ENCODE data around the gene PCDH12.

PCDH12 gene

DNA sequence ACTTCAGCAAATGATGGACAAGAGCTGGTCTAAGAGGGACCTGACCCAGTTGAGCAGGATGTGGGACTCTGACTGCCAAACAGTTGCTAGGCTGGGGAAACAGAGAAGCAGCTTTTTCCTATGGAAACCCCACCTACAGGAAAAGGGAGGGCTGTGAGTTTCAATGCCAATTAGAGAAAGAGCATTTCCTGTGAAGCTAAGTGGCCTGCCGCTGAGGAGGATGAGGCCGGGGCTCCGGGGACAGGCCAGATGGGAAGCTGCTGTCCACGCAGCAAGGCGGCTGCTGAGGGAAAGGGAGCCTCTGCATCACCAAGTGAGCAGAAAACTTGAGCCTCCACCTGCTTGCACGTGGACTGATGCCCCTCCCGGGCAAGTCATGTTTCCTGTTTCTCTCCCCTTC lies at the start of gene PCDH12:
Gene PCDH12, minus strand, starts transcription at position 90 of the 400 bp plus-strand sequence. CDS start 351 bp downstream, outside the sequence.
- no peak for DNase-seq (ENCODE audit: low spot score)

DNA sequence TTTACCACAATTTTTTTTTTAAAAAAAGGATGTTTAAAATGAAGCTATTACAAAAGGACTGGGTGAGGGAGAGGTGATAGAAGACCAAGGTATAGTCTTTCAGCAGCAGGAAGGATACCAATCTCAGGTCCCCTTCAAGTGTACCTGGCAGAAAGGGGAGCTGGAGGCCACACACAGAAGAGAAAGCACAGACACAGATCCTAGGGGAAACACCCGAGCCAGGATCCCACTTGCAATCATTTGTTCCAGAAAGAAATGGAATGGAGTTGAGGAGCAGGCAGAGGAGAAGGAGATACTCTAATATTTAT lies 49.2 kb upstream of the PCDH12 start:
- no peak for DNase-seq (ENCODE audit: low spot score)

- no peak for DNase-seq (ENCODE audit: low spot score)
Measured at GRCh38 chr5:142006363-142007236, 48.6 kb upstream of the PCDH12 start.

DNA sequence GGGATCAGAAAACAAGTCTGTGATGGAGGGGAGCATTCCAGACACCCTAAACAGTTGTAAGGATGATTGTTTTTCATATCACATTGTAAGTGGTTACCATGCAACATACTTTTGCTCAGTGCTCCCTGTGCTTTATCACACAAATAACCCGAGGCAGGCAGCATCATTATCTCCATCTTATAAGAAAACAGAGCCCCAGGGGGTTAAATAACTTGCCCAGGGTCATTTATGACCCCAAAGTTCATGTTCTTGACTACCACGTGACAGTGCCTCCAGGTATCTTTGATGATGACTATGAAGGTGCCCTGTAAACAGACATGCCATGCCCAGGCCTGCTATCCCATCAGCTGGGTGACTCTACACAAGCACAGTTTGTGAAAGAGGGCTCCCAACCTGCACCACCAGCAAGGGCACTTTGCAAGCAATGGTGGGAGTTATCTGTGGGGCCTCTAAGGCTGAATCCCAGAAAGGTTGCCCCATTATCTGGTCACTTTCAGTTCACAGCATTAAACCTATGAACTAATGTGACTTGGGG lies 45.3 kb upstream of the PCDH12 start:
- no peak for DNase-seq (ENCODE audit: low spot score)

GRCh38 chr5:142000704-142001484 lies 42.9 kb upstream of the PCDH12 start:
- DNase-seq (ENCODE audit: low spot score): no peak

DNA sequence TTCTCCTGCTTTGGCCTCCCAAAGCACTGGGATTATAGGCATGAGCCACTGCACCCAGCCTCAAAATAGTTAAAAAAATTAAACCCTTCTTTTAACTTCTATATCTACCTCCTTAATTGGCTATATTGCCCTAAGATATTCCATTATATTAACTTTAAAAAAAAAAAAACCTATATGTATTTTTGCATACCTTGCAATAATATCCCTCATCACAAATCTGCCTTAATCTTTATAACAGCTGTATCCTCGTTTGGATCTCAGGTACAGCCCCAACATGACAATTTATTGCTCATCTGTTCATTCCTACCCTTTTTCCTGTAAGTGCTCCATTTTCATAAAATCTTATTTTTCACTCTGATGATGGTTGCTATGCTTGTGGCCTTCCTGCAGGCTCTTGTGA lies 42.2 kb upstream of the PCDH12 start:
- DNase-seq (ENCODE audit: low spot score): no peak

DNA sequence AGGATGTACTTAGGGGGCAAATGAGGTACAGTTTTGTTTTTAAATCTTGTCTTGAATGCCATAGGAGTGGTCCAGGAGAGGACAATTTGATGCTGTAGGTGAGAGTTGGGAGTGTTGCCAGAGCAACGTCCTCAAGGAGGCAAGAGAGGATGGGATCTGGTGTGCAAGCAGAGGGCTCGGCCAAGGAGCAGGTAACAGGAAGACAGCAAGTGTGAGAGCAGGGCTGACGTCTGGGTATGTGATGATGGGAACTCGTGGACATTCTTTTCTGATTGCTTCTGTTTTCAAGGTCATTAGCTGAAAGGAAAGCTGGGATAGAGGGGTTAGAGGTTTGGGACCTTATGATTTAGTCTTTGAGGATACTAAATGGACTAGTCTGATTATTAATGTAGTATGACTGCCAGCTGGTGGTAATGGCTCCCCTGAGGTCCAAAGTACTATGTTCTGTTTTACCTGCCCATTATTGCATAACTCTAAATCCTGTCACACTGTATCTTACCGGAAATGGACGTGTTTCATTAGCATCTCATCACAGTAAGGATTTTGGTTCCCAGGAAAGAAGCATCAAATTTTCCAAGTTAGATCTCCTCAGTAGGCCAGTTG lies 39.5 kb upstream of the PCDH12 start:
- DNase-seq (ENCODE audit: low spot score): no peak

- DNase-seq (ENCODE audit: low spot score): no peak
Measured at GRCh38 chr5:141995656-141996055, 37.7 kb upstream of the PCDH12 start.

DNA sequence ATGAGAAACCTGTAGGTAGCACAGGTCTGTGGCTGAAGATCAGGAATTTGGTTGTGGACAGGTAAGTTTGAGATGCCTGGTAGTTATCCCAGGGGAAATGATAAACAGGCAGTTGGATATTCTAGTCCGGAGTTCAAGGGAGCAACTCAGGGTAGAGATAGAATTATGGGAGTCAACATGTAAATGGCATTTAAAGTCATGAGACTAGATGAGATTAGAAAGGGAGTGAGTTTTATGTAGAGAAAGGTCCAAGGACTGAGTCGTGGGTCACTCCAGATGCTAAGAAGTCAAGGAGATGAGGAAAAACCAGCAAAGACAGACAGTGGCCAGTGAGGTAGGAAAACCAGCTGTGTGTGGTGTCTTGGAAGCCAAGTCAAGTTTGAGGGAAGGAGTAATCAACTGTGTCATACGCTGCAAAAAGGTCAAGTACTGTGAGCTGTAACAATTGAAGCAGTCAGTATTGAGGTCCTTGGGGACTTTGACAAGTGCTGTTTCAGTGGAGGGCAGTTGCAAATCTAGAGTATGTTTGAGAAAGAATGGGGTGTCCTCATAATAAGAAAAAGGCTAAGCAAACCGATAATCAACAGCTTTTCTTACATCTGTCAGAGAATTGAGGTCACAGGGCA lies 36.6 kb upstream of the PCDH12 start:
- no peak for DNase-seq (ENCODE audit: low spot score)

DNA sequence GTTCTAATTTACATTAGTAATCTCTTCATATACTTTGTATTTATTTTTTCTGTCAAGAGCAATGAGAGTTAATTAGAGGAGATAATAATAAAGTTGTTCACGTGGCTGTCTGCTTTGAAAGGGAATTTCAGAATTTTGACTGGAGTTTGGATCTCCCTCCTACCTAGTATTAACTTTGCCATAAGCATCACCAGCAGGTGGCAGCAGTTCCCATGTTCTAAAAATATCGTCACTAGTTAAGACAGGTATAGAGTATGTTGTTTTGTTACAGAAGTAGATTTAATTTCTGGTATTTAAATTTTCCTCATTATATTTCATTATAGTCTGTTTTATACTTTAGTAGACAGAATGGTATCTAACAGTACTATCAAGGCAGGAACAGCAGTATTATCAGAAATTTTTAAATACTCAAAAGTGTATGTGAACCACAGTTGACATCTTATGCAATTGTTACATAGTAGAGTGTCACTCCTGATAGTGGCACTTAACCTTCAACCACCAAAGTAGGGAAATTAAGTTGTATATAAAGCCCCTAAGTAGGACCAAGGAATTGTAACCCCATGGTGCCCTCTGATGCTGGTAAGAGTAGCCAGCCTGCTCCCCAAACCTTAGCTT lies 34.5 kb upstream of the PCDH12 start:
- peak; percentile 64 for DNase-seq (ENCODE audit: low spot score)

- DNase-seq (ENCODE audit: low spot score): no peak
Measured at GRCh38 chr5:141989720-141990119, 31.7 kb upstream of the PCDH12 start.

DNA sequence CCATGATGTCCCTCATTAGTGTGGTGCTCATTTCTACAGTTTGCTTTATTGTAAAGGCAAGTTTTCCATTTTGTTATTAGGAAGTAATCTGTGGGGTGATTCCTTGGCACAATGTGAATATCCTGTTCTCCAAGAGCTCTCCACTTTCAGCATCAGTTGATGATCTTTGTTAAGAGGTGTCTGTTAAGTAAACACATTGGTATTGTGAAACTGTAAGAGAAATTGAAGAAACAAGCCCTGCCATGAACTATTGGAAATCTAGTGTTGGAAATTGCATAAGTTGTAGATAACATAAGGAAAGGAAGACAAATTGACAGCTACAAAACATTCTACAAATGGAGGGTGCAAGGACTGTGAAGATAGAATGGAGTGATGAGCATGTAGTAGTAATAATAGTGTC lies 28.1 kb upstream of the PCDH12 start:
- DNase-seq (ENCODE audit: low spot score): no peak

- DNase-seq (ENCODE audit: low spot score): no peak
Measured at GRCh38 chr5:141982626-141983025, 24.6 kb upstream of the PCDH12 start.

DNA sequence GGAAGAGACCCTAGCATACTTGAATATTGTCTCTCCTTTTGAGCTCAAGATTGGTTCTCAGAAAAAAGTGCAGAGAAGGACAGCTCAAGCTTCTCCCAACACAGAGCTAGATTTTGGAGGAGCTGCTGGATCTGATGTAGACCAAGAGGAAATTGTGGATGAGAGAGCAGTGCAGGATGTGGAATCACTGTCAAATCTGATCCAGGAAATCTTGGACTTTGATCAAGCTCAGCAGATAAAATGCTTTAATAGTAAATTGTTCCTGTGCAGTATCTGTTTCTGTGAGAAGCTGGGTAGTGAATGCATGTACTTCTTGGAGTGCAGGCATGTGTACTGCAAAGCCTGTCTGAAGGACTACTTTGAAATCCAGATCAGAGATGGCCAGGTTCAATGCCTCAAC lies 20.4 kb upstream of the PCDH12 start:
- no peak for DNase-seq (ENCODE audit: low spot score)

- no peak for DNase-seq (ENCODE audit: low spot score)
Measured at GRCh38 chr5:141976176-141976575, 18.2 kb upstream of the PCDH12 start.

GRCh38 chr5:141973871-141974595 lies 16.0 kb upstream of the PCDH12 start:
- no peak for DNase-seq (ENCODE audit: low spot score)

DNA sequence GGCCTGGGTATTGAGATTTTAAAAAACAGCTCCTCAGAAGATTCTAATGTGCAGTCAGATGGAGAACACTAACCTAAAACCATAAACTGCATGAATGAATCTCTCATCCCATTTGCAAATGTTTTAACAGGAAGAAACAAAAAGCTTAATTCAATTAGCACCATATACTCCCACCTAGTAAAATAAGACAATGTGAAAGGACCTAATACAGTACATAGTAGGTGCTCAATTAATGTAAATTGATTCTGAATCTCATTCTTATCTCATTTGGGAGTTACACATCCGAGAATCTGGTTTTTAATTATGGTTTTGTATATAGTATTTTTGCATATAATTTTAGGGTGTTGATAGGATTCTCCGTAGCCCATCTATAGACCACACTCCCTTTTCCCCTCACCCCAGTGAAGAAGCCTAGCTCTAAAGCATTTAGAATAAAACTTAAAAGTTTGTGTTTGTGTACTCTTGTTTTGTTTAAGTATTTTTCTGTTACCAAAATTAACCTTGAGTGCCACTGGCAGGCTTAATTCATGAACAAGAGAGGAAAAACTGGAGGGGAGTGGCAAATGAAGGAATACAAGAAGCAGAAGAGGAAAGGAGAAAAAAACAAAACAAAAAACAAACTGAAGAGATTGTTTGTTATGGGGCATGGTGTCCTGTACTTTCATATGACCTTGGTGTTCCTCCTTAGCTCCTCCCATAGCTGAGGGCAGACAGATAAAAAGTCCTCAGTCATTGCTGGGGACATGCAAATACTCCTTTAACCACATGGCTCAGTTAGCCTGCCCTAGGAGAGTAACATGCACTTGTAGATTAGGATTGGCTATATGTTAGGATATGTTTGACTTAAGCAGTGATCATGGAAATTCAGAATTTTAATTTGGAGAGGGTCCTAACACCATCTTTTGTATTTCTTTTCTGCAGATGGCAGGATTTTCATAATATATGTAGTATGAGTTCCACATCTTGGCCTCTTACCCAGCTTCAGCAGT lies 12.1 kb upstream of the PCDH12 start:
- DNase-seq (ENCODE audit: low spot score): peak; percentile 79

DNA sequence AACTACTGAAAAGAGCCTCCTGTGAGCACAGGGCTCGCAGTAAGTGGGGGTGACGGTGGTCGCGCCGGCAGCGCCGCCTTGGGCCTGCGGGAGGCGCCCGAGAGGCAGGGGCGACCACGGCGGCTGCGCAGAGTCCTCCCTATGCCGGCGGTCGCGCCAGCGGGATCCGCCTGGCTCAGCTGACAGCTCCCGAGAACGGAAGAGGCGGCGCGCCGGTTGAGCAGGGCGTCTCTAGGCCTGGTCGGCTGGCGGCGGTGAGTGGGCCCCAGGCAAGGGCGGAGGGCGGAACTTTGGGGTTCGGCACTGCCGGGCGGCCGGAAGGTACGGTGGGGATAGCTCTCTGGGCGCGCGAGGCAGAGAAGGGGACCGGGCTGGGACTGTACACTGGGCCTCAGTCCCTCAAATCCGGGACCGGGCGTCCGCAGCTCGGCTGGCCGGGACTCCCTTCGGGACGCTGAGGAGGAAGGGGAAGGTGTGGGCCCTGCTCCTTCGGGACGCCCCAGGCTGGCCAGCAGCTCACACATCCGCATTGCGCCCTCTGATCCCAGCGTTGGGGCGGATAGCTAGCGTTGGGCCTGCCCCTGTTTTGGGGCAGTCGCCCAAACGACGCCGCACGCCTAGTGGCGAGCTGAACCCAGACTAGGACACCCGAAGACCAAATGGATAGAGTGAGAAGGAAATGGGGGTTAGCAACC lies 11.1 kb upstream of the PCDH12 start, which contains the start of gene RNF14:
Gene RNF14, plus strand, starts transcription at position 192 of the 695 bp plus-strand sequence. CDS start 4,484 bp downstream, outside the sequence.
- peak; percentile 94 for DNase-seq (ENCODE audit: low spot score)

DNA sequence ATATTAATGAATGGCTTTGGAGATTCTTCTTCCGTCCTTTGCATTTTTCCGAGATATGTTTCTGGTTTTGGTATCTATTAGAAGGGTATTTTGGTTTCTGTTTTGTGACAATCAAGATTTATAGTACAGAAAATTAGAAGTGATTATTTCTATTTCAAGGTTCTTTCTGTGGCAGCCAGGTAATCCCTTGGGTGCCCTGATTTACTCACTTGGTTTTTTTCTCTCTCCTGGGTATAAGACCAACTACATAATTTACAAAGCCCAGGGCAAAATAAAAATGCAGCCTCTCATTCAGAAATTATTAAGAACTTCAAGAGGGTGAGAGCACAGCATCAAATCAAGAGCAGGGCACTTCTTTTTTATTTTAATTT lies 8.9 kb upstream of the PCDH12 start:
- DNase-seq (ENCODE audit: low spot score): no peak

Measured in RKO (cell line).